Spleen (tissue), 11 donors: ENCODE measurements around the gene PRXL2B. TPM values are rescaled to one million over a fixed set of nuclear protein-coding genes. Genes with fewer than 3 reads are reported as not detected.
A peak's percentile ranks its signal among the peaks of the same experiment; 100 is the strongest.

Experiments
- DNase-seq: peaks from one replicate; pipeline ENCODE4 v3.0.0-alpha.2; 2020
- H3K27ac ChIP-seq, 8 donors: fragments of 200-600 bp; sonication (generic) in 7 of 8; 1 replicate in 4 of 8; 2 replicates in 4 of 8; pipeline versions ENCODE4 v1.5.0 to v1.8.0; 2016 to 2021; ENCODE audit warnings: inconsistent platforms in 4 of 8, mild to moderate bottlenecking in 4 of 8, moderate library complexity in 1 of 8
- H3K27me3 ChIP-seq, 7 donors: fragments of 200-600 bp; sonication (generic) in 6 of 7; replicated peaks in 1 of 7; 1 replicate in 4 of 7; 2 replicates in 3 of 7; pipeline versions ENCODE4 v1.5.0 to v1.8.0; 2016 to 2021; ENCODE audit warnings: inconsistent platforms in 3 of 7, mild to moderate bottlenecking in 1 of 7
- H3K36me3 ChIP-seq, 6 donors: fragments of 200-600 bp; sonication (generic) in 5 of 6; 1 replicate in 4 of 6; 2 replicates in 2 of 6; pipeline versions ENCODE4 v1.5.0 to v1.8.0; 2016 to 2021; ENCODE audit warnings: inconsistent platforms in 2 of 6
- H3K4me1 ChIP-seq, 6 donors: fragments of 200-600 bp; sonication (generic) in 5 of 6; 1 replicate in 3 of 6; 2 replicates in 3 of 6; pipeline versions ENCODE4 v1.5.0 to v1.8.0; 2016 to 2021; ENCODE audit warnings: inconsistent platforms in 3 of 6
- H3K4me3 ChIP-seq, 8 donors: fragments of 200-600 bp; sonication (generic) in 7 of 8; 1 replicate in 4 of 8; 2 replicates in 4 of 8; pipeline versions ENCODE4 v1.5.0 to v1.8.0; 2016 to 2021; ENCODE audit warnings: inconsistent platforms in 4 of 8, mild to moderate bottlenecking in 4 of 8, moderate library complexity in 2 of 8
- H3K9me3 ChIP-seq, 8 donors: fragments of 200-600 bp; sonication (generic) in 7 of 8; 1 replicate in 4 of 8; 2 replicates in 4 of 8; pipeline versions ENCODE4 v1.5.0 to v1.8.0; 2016 to 2021; ENCODE audit warnings: inconsistent platforms in 4 of 8
- POLR2A ChIP-seq, 3 donors: fragments of 450-650 bp; IDR thresholded peaks; one replicate each; pipeline ENCODE4 v1.5.1; 2017; ENCODE audit warnings: antibody characterized with exemption in 3 of 3, mild to moderate bottlenecking in 1 of 3
- POLR2AphosphoS5 ChIP-seq, 3 donors: sonication (generic); formaldehyde crosslinking; IDR thresholded peaks; one replicate each; pipeline ENCODE4 v1.5.1; 2017; ENCODE audit warnings: antibody characterized with exemption in 3 of 3
- WGBS, 5 donors: extraction: QIAGEN DNeasy Blood & Tissue Kit in 3 of 5; methylation state at CpG; one replicate each; pipeline versions ENCODE4 v1.1.5 to v1.1.7; 2013 to 2018; 5-methylcytosine and 5-hydroxymethylcytosine counted together
- intact Hi-C: fragments of 100-400 bp; cut with DNase I; formaldehyde crosslinking; loops from one replicate; pipeline ENCODE4 v1.15.0; 2023; ENCODE audit warnings: low total_unique reads
- polyA plus RNA-seq, 3 donors: library from polyadenylated mRNA; stranded (reverse); fragments of 200-250 nt; gene quantifications; one replicate each; pipeline ENCODE4 v1.2.1, GENCODE V29; 2013
- total RNA-seq, 7 donors: library from RNA; depleted of rRNA in 3 of 7; stranded (reverse); fragments of >200 nt in 3 of 7; fragmentation: NEBNext Ultra II Directional in 4 of 7; extraction: Animal tissue kit (Norgen Biotek cat#: 25700) in 4 of 7; gene quantifications; one replicate each; pipeline versions ENCODE4 v1.1.0 to v1.2.1, GENCODE V29; 2016 to 2021
- TF ChIP-seq, protein P1 (sequence below), 11 experiments: fragments of 200-600 bp in 7 of 11; fragments of 450-650 bp in 4 of 11; sonication (generic) in 4 of 11; IDR thresholded peaks in 8 of 11; conservative IDR thresholded peaks in 3 of 11; 1 replicate in 7 of 11; 2 replicates in 4 of 11; pipeline versions ENCODE4 v1.4.0 to v1.8.0; 2016 to 2021; ENCODE audit warnings: antibody characterized with exemption in 11 of 11, inconsistent platforms in 4 of 11, mild to moderate bottlenecking in 1 of 11
- donor health status: healthy with polysubstance abuse.
- donor health status: DM: no; HTN: no; CAD: no; lungs with moderate emphysema.
- donor health status: DM: no; HTN: no; CAD: no.
- donor health status: Bipolar disorder and iron deficiency.
- donor health status: healthy.
- donor health status: DM: no; HTN: no; CAD: no.
- donor health status: DM: yes; HTN: yes; CAD: no.

The PRXL2B gene
- total and polyA plus RNA-seq, 10 donors, result 10.7 to 43.0 (median 25.0) TPM

GRCh38 chr1:2556277-2556677 lies 30.3 kb upstream of the PRXL2B start, which contains the start of gene TNFRSF14:
TNFRSF14 (plus strand) TSS chr1:2556371; CDS start chr1:2556665, 294 bp downstream.
- peak within 1 kb of the TSS; percentile 60 to 95 (median 74) for H3K4me3 ChIP-seq
- 0 to 4% (median 0%) methylated on average over 15 to 16 of the region's 16 CpGs for WGBS, 5 donors
- intact Hi-C loops, result no loop called here
- no peaks in the 10 kb centered on the region for H3K9me3 ChIP-seq
- H3K36me3 ChIP-seq, result peaks cover 0 to 38% (median 35%) of the 10 kb centered on the region in 6 donors
- TF ChIP-seq, protein P1, sequence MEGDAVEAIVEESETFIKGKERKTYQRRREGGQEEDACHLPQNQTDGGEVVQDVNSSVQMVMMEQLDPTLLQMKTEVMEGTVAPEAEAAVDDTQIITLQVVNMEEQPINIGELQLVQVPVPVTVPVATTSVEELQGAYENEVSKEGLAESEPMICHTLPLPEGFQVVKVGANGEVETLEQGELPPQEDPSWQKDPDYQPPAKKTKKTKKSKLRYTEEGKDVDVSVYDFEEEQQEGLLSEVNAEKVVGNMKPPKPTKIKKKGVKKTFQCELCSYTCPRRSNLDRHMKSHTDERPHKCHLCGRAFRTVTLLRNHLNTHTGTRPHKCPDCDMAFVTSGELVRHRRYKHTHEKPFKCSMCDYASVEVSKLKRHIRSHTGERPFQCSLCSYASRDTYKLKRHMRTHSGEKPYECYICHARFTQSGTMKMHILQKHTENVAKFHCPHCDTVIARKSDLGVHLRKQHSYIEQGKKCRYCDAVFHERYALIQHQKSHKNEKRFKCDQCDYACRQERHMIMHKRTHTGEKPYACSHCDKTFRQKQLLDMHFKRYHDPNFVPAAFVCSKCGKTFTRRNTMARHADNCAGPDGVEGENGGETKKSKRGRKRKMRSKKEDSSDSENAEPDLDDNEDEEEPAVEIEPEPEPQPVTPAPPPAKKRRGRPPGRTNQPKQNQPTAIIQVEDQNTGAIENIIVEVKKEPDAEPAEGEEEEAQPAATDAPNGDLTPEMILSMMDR (IDR thresholded peaks at IDR 0.05 in 8 of 11, conservative IDR thresholded peaks at IDR 0.05 in 3 of 11), result peak in 4 of 11 experiments; percentile 38 to 55 (median 53)
- TF ChIP-seq POLR2AphosphoS5 (IDR thresholded peaks at IDR 0.05), result peak in 2 of 3 donors; percentile 45 to 74
- no peak for TF ChIP-seq POLR2A (IDR thresholded peaks at IDR 0.05)
- H3K4me1 ChIP-seq, result peaks cover 37 to 80% (median 60%) of the 10 kb centered on the region in 6 donors
- DNase-seq, result peak; percentile 94
- peak within 1 kb of the TSS; percentile 96 to 99 (median 98) for H3K27ac ChIP-seq
- H3K27me3 ChIP-seq, result no peaks in the 10 kb centered on the region

- H3K4me1 ChIP-seq, result peaks cover 37 to 81% (median 58%) of the 10 kb centered on the region in 6 donors
- H3K27me3 ChIP-seq, result no peaks in the 10 kb centered on the region
- TF ChIP-seq POLR2A (IDR thresholded peaks at IDR 0.05) (no peak), POLR2AphosphoS5 (IDR thresholded peaks at IDR 0.05) (peak; percentile 25 to 77 (median 65))
- TF ChIP-seq, protein P1 (IDR thresholded peaks at IDR 0.05 in 8 of 11, conservative IDR thresholded peaks at IDR 0.05 in 3 of 11), result peak in 1 of 11 experiments; percentile 11
- no peaks in the 10 kb centered on the region for H3K9me3 ChIP-seq
- DNase-seq, result peak; percentile 93
- 1 to 9% (median 4%) methylated on average over 17 to 24 of the region's 24 CpGs for WGBS, 5 donors
- intact Hi-C loops, result no loop called here
- H3K4me3 ChIP-seq, result peak overlapping the region; percentile 60 to 95 (median 74)
- peak overlapping the region; percentile 96 to 99 (median 98) for H3K27ac ChIP-seq
- H3K36me3 ChIP-seq, result peaks cover 0 to 44% (median 41%) of the 10 kb centered on the region in 6 donors
Observed at GRCh38 chr1:2556678-2557481, 29.7 kb upstream of the PRXL2B start.

GRCh38 chr1:2557482-2558400 lies 28.8 kb upstream of the PRXL2B start:
- H3K9me3 ChIP-seq, result no peaks in the 10 kb centered on the region
- no peak for DNase-seq
- TF ChIP-seq, protein P1 (IDR thresholded peaks at IDR 0.05 in 8 of 11, conservative IDR thresholded peaks at IDR 0.05 in 3 of 11), result no peak
- TF ChIP-seq POLR2A (IDR thresholded peaks at IDR 0.05) (no peak), POLR2AphosphoS5 (IDR thresholded peaks at IDR 0.05) (no peak)
- H3K36me3 ChIP-seq, result peaks cover 0 to 53% (median 50%) of the 10 kb centered on the region in 6 donors
- 66 to 86% (median 83%) methylated on average over 14 to 30 of the region's 30 CpGs for WGBS, 5 donors
- peaks cover 37 to 79% (median 58%) of the 10 kb centered on the region in 6 donors for H3K4me1 ChIP-seq
- intact Hi-C loops, result no loop called here
- peak overlapping the region; percentile 96 to 99 (median 98) for H3K27ac ChIP-seq
- no peaks in the 10 kb centered on the region for H3K27me3 ChIP-seq
- H3K4me3 ChIP-seq, result peak overlapping the region; percentile 60 to 95 (median 74)
